ENCODE results near the gene ARHGAP6. TPM values are rescaled to one million over a fixed set of nuclear protein-coding genes. Genes with fewer than 3 reads are reported as not detected.

ARHGAP6 gene
- total RNA-seq, 4 donors from 2014 or later, result 2.7 to 9.1 (median 4.3) TPM

DNA sequence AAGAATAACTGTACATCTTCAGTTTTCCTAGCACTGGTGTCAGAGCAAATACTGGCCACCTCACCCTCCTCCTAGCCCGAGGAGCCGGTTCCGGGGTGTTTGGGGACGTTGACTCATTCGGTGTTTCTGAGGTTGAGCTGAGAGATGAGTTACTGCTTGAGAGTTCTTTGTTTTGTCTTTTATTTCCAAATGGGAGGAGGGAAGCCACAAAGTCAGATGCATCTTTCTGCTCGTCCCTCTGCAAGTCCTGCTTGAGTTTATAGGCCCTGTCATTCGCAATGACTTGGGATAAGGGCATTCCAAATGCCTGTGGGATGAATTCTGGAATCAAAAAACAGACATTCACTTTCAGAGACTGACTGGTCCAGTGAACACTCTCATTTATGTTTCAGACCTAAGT lies 477.1 kb downstream of the ARHGAP6 start:
- 60 to 67% methylated on average over 5 to 7 of the region's 7 CpGs for WGBS, 2 donors
- intact Hi-C loops (cut with DNase I; ENCODE audit: low total_unique reads), result no loop called here
- no peak for DNase-seq (ENCODE audit: low spot score in 2 of 2)
- TF ChIP-seq, protein P1, sequence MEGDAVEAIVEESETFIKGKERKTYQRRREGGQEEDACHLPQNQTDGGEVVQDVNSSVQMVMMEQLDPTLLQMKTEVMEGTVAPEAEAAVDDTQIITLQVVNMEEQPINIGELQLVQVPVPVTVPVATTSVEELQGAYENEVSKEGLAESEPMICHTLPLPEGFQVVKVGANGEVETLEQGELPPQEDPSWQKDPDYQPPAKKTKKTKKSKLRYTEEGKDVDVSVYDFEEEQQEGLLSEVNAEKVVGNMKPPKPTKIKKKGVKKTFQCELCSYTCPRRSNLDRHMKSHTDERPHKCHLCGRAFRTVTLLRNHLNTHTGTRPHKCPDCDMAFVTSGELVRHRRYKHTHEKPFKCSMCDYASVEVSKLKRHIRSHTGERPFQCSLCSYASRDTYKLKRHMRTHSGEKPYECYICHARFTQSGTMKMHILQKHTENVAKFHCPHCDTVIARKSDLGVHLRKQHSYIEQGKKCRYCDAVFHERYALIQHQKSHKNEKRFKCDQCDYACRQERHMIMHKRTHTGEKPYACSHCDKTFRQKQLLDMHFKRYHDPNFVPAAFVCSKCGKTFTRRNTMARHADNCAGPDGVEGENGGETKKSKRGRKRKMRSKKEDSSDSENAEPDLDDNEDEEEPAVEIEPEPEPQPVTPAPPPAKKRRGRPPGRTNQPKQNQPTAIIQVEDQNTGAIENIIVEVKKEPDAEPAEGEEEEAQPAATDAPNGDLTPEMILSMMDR (IDR thresholded peaks at IDR 0.05), result no peak
- no peak for TF ChIP-seq POLR2A (IDR thresholded peaks at IDR 0.05)
- H3K4me3 ChIP-seq (ENCODE audit: low read depth, poor library complexity, severe bottlenecking), result no peak overlapping the region

DNA sequence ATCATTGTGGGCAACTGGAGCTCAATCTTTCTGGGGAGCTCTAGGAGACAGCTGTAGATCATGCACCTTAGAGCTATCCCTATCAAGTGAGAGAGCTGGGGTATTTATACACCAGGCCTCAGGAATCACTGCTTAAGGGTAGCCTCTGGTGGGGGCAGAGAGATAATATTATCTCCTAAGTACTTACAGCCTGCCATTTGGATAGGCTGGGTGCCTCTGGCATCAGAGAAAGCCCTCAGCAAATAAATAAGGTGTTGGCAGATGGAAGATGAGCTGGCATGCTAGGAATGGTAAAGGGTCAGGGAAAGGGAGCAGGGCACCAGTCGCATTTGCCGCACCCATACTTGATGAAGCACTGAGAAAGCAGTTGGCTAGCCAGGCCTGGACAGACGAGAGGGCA lies 478.7 kb downstream of the ARHGAP6 start:
- TF ChIP-seq, protein P1 (IDR thresholded peaks at IDR 0.05), result no peak
- no peak for TF ChIP-seq POLR2A (IDR thresholded peaks at IDR 0.05)
- DNase-seq (ENCODE audit: low spot score in 2 of 2), result no peak
- 84 to 93% methylated on average over 3 of the region's 3 CpGs for WGBS, 2 donors
- intact Hi-C loops (cut with DNase I; ENCODE audit: low total_unique reads), result no loop called here
- no peak overlapping the region for H3K4me3 ChIP-seq (ENCODE audit: low read depth, poor library complexity, severe bottlenecking)

DNA sequence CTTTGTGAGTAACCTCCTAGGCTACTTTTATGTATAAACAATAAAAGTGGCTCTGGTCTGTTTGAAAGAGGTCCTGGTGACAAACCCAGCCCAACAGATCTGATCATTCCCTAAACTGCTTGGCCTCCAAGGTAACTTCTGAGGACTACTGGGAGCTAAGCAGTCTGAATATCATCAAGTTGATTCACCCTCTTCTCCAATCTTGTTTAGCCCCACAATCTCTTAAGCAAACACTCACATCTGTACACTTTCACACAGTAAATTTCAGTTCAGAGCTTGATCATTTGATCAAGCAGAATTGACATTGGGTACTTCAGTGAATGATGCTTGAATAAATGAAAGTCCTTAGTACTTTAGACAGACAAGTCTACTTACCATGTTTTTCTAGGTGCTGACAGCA lies 479.9 kb downstream of the ARHGAP6 start:
- no peak for TF ChIP-seq POLR2A (IDR thresholded peaks at IDR 0.05)
- TF ChIP-seq, protein P1 (IDR thresholded peaks at IDR 0.05), result no peak
- no peak for DNase-seq (ENCODE audit: low spot score in 2 of 2)
- intact Hi-C loops (cut with DNase I; ENCODE audit: low total_unique reads), result no loop called here
- no peak overlapping the region for H3K4me3 ChIP-seq (ENCODE audit: low read depth, poor library complexity, severe bottlenecking)

DNA sequence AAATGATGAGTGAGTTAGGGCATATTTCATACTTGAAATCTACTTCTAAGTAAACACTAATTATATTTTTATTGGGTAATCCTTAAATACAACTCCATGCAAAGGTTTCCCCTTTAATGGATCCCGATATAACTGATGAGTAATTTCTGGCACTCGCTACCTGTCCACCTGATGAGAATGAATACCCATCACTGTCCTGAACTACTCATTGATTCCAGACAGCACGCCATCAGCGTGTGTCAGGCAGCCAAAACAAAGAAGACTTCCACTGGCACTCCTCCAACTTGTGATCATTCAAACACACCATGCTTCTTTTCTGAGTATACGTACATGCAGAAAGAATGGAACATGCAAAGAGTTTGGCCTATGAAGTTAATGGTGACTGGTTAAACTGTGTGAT lies 485.1 kb downstream of the ARHGAP6 start:
- no peak overlapping the region for H3K4me3 ChIP-seq (ENCODE audit: low read depth, poor library complexity, severe bottlenecking)
- 49 to 61% methylated on average over 5 of the region's 5 CpGs for WGBS, 2 donors
- TF ChIP-seq, protein P1 (IDR thresholded peaks at IDR 0.05), result no peak
- no peak for TF ChIP-seq POLR2A (IDR thresholded peaks at IDR 0.05)
- intact Hi-C loops (cut with DNase I; ENCODE audit: low total_unique reads), result no loop called here
- no peak for DNase-seq (ENCODE audit: low spot score in 2 of 2)

DNA sequence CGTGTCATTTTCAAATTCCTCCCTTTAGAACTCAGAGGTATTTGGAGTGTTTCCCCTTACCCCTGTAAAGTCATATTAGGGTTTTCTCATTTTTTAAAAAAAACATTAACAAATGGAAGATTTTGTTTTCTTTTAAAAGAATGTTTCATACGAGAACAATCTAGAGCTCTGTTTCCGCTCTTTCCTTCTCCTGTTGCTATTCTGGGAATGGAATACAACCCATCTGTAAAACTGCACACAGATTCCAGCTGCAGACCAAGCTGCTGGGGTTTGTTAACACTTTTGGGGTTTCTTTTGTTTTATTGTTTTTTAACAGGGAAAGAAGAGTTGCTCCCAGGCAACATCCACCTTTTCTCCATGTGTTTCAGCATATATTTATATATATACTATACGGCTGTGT lies 493.3 kb downstream of the ARHGAP6 start:
- intact Hi-C loops (cut with DNase I; ENCODE audit: low total_unique reads), result loop anchor here (5.0 kb wide), 1 partner anchor 200 kb away; no protein-coding TSS in a partner anchor
- no peak for TF ChIP-seq POLR2A (IDR thresholded peaks at IDR 0.05)
- TF ChIP-seq, protein P1 (IDR thresholded peaks at IDR 0.05), result no peak
- no peak overlapping the region for H3K4me3 ChIP-seq (ENCODE audit: low read depth, poor library complexity, severe bottlenecking)
- WGBS, 2 donors, result 72 to 78% methylated on average over 4 of the region's 4 CpGs
- DNase-seq (ENCODE audit: low spot score in 2 of 2), result no peak

DNA sequence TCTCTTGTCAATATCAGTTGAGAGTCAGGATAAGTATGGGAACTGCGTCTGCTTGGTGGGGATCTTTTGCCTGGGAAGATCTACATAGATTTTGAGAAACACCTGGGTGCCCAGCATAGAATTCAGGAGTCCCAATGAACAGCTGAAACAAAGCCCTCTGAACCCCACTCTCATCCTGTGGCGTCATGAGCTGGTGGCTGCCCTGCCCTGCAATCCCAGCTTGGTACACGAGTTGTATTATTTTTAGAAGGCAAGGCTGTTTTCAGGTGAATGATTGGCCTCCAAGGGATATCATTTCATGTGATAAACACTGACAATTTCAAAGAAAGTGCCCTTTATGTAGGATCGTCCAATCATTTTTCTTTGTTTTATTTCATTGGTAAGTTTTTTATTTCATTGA lies 493.8 kb downstream of the ARHGAP6 start:
- intact Hi-C loops (cut with DNase I; ENCODE audit: low total_unique reads), result loop anchor here (5.0 kb wide), 1 partner anchor 200 kb away; no protein-coding TSS in a partner anchor
- DNase-seq (ENCODE audit: low spot score in 2 of 2), result no peak
- no peak for TF ChIP-seq POLR2A (IDR thresholded peaks at IDR 0.05)
- TF ChIP-seq, protein P1 (IDR thresholded peaks at IDR 0.05), result no peak
- H3K4me3 ChIP-seq (ENCODE audit: low read depth, poor library complexity, severe bottlenecking), result no peak overlapping the region
- 60 to 85% methylated on average over 3 to 4 of the region's 4 CpGs for WGBS, 2 donors

Data from lower leg skin (tissue), 4 donors.